Activated CD8-positive, alpha-beta T cell treated with anti-CD3 and anti-CD28 coated beads, Interleukin-2, amount 10 ng/mL, durations not matched to agents 7 days and 5 days (primary cell): Measurements from ENCODE around the gene GPD1. TPM values are rescaled to one million over a fixed set of nuclear protein-coding genes. Genes with fewer than 3 reads are reported as not detected.

Source experiments
- ATAC-seq: fragments of 150-1000 bp; cut with Tn5 transposase; one replicate; pipeline ENCODE4 v1.10.0; 2021; ENCODE audit warnings: moderate library complexity
- CTCF ChIA-PET: fragments of 350-600 bp; sonication (Branson Sonifier 250); formaldehyde crosslinking; loops from one replicate; lab custom pipeline; 2021; ENCODE audit warnings: antibody characterized with exemption; lab: Charles Lee
- POLR2A ChIA-PET: fragments of 350-600 bp; sonication (Branson Sonifier 250); formaldehyde crosslinking; loops from one replicate; lab custom pipeline; 2021; ENCODE audit warnings: antibody characterized with exemption; lab: Charles Lee
- DNase-seq: peaks from one replicate; pipeline ENCODE4 v3.0.0-alpha.2; 2020
- H3K27ac Mint-ChIP-seq: one replicate; pipeline ENCODE4 v1.8.0; 2021; ENCODE audit warnings: mild to moderate bottlenecking, mixed read lengths
- H3K27me3 Mint-ChIP-seq: one replicate; pipeline ENCODE4 v1.8.0; 2021; ENCODE audit warnings: low read depth, mixed read lengths
- H3K36me3 Mint-ChIP-seq: one replicate; pipeline ENCODE4 v1.8.0; 2021; ENCODE audit warnings: low read depth, mixed read lengths
- H3K4me1 Mint-ChIP-seq: one replicate; pipeline ENCODE4 v1.8.0; 2021; ENCODE audit warnings: low read depth, mixed read lengths
- H3K4me3 Mint-ChIP-seq: one replicate; pipeline ENCODE4 v1.8.0; 2021; ENCODE audit warnings: mild to moderate bottlenecking, mixed read lengths
- H3K9me3 Mint-ChIP-seq: one replicate; pipeline ENCODE4 v1.8.0; 2022; ENCODE audit warnings: mixed read lengths; ENCODE audit not compliant: insufficient read depth
- total RNA-seq, 2 experiments: library from RNA; stranded (reverse); gene quantifications; one replicate each; pipeline ENCODE4 v1.2.3, GENCODE V29; 2021

The GPD1 gene
- total RNA-seq, 2 experiments from 2014 or later: 0.23 to 0.82 TPM

DNA sequence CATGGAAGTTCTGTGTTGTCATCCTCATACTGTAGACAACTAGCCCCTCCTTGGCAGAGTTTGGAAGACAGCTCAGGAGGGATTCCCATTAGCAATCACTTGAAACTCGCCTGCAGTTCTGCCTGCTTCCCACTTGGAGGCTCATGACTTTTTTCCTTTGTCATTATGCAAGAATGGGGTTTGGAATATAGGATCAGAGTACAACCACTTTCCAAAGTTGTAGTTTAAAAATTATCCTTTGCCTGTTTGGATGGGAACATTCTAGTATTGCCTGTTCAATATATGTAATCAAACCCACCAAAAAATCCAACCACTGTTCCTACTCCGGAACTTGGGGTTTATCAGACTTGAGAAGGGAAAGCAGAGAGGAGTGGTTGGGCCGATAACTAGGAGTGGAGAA is 2.1 kb upstream of the GPD1 start:
- POLR2A ChIA-PET: no interaction called here
- H3K36me3 Mint-ChIP-seq: peaks cover 39% of the 10 kb centered on the region

DNA sequence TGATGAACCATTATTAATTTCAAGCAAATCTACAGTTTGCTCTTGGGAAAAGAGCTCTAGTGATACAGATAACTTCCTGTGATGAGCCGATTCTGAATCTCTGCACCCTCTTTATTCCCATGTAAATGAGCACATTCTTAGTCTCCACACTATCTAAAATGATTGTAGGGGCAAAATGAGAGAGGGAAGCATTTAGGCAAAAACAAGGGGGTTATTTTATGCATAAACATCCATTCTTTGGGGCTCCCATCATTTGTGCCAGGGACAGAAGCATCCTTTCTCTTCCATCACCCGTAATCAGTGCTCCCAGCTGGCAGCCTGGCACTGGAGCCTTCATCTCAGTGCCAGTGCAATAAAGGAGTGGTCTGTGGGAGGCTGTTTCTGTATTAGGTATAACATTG is 1.7 kb upstream of the GPD1 start:
- no peaks in the 10 kb centered on the region for H3K9me3 Mint-ChIP-seq
- POLR2A ChIA-PET: no interaction called here
- H3K27ac Mint-ChIP-seq: no peak overlapping the region
- H3K36me3 Mint-ChIP-seq: peaks cover 35% of the 10 kb centered on the region
- no peak for ATAC-seq
- no peaks in the 10 kb centered on the region for H3K27me3 Mint-ChIP-seq
- CTCF ChIA-PET: interaction anchor here (0.8 to 4.5 kb wide), 4 partner anchors 9 to 73 kb away, joined by 5 to 42 read pairs (median 7); partner anchors contain the start of gene COX14
- no peaks in the 10 kb centered on the region for H3K4me1 Mint-ChIP-seq
- DNase-seq: no peak
- H3K4me3 Mint-ChIP-seq: no peak overlapping the region

More for the DNA sequence above, 2.1 kb upstream of the GPD1 start:
- Mint-ChIP-seq H3K4me3 (no peak overlapping the region), H3K27ac (no peak overlapping the region), H3K4me1 (no peaks in the 10 kb centered on the region), H3K9me3 (no peaks in the 10 kb centered on the region), H3K27me3 (no peaks in the 10 kb centered on the region)
- DNase-seq: no peak
- ATAC-seq: no peak
- CTCF ChIA-PET: interaction anchor here (0.8 to 4.5 kb wide), 2 partner anchors 10 to 31 kb away, joined by 5 to 42 read pairs; partner anchors contain the start of gene COX14

DNA sequence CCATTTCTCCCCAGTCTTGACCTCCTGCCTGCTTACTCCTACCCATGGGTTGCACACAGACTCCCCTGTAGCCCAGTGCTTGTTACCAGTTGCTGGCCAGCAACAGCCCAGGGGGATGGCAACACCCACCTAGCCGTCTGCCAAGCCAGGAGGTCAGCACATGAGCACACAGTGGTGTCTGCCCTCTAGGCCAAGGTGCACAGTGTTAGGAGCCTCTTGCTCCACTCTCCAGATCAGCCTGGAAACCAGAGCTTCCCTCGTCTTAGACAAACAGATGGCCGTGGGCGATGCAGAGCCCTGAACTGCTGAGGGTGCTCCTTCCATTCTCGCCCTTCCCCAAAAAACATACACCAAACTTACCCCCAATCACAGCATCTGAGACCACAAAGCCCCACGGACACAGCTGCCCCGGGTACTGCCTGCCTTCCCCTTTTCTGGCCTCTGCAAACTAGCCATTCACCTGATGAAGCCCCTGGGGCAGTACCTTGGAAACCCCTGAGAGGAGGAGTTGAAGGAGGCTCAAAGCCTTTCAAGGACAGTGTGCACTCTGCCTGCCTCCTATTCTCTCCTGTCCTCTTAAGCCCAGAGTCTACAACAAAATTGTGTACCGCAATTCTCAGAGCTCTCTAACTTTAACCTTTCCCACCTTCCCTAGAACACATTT is 1.0 kb upstream of the GPD1 start:
- Mint-ChIP-seq H3K9me3 (no peaks in the 10 kb centered on the region), H3K27me3 (no peaks in the 10 kb centered on the region), H3K36me3 (peaks cover 35% of the 10 kb centered on the region), H3K27ac (no peak overlapping the region), H3K4me1 (no peaks in the 10 kb centered on the region), H3K4me3 (no peak overlapping the region)
- DNase-seq (no peak), ATAC-seq (no peak)
- POLR2A ChIA-PET: interaction anchor here (1.4 kb wide), 1 partner anchor 9 kb away, joined by 6 read pairs; the partner anchor contains the start of gene COX14
- CTCF ChIA-PET: interaction anchor here (0.7 to 4.5 kb wide), 6 partner anchors 8 to 136 kb away, joined by 3 to 42 read pairs (median 5); partner anchors contain the start of genes COX14 and SMARCD1

DNA sequence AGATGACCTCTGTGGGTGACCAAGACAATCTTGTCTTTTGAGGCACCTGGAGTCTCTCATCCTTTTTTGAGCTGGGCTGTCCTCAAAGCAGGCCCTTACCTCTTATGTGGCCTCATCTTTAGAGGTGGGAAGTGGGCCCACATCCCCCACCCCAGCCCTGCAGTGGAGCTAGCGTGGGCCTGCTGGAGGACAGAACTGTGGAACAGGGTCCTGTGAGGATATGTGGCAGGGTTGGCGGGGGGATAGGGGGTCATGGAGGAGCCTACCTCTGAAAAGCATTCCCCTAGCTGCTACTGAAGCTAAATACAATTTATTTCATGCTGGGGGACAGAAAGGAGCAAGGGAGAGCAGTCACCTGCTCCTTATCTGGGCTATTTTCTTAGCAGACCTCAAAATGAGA is 457 bp upstream of the GPD1 start:
- Mint-ChIP-seq H3K9me3 (no peaks in the 10 kb centered on the region), H3K27me3 (no peaks in the 10 kb centered on the region), H3K4me1 (no peaks in the 10 kb centered on the region), H3K4me3 (no peak overlapping the region), H3K27ac (no peak overlapping the region), H3K36me3 (peaks cover 29% of the 10 kb centered on the region)
- DNase-seq (no peak), ATAC-seq (no peak)
- CTCF ChIA-PET: interaction anchor here (0.7 to 4.5 kb wide), 7 partner anchors 8 to 136 kb away, joined by 3 to 42 read pairs (median 4); partner anchors contain the start of genes COX14 and SMARCD1
- POLR2A ChIA-PET: interaction anchor here (0.7 to 1.4 kb wide), 3 partner anchors 9 to 23 kb away, joined by 3 to 6 read pairs (median 3); partner anchors contain the start of gene COX14

DNA sequence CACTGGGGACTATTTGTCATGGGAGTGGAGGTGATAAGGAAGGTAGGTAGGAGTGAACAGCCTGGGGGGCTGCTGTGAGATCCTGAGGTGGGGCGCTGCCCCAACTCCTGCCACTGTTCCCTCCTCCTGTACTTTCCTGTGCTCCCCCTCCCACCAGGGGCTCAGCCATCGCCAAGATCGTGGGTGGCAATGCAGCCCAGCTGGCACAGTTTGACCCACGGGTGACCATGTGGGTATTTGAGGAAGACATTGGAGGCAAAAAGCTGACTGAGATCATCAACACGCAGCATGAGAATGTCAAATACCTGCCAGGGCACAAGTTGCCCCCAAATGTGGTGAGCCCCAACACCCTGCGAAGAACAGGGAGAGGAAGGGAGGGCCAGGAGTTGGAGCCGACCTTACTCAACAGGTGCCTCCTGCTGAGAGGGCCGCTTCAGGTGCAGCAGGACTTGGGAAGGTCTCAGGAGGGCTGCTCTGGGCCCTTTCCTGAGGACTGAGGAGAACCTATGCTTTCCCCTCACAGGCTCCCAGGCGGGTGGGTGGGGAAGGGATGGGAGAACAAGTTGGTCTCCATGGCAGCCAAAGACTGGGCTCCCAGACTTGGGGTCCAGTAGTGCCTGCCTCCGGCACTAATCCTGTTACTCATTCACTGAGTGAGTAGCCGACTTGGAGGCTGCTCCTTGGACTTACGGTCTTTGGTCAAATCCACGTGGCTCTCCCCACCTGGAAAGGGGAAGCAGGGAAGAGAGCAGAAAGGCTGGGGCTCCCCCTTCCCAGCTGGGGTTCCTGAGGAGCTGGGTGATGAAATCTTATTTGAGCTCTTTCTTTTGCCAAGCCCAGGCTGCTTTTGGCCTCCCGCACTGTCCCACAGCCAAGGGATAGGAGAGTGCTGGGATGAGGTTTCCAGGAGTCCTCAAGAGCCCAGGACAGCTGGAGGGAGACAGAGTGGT is 884 bp downstream of the GPD1 start:
- ATAC-seq: no peak
- H3K9me3 Mint-ChIP-seq: no peaks in the 10 kb centered on the region
- DNase-seq: no peak
- H3K27ac Mint-ChIP-seq: no peak overlapping the region
- CTCF ChIA-PET: interaction anchor here (1.0 to 4.5 kb wide), 5 partner anchors 6 to 71 kb away, joined by 3 to 42 read pairs (median 4); partner anchors contain the start of gene COX14
- H3K27me3 Mint-ChIP-seq: no peaks in the 10 kb centered on the region
- H3K4me1 Mint-ChIP-seq: no peaks in the 10 kb centered on the region
- peaks cover 16% of the 10 kb centered on the region for H3K36me3 Mint-ChIP-seq
- no peak overlapping the region for H3K4me3 Mint-ChIP-seq
- POLR2A ChIA-PET: interaction anchor here (0.8 kb wide), 1 partner anchor 21 kb away, joined by 3 read pairs; no protein-coding TSS in a partner anchor

DNA sequence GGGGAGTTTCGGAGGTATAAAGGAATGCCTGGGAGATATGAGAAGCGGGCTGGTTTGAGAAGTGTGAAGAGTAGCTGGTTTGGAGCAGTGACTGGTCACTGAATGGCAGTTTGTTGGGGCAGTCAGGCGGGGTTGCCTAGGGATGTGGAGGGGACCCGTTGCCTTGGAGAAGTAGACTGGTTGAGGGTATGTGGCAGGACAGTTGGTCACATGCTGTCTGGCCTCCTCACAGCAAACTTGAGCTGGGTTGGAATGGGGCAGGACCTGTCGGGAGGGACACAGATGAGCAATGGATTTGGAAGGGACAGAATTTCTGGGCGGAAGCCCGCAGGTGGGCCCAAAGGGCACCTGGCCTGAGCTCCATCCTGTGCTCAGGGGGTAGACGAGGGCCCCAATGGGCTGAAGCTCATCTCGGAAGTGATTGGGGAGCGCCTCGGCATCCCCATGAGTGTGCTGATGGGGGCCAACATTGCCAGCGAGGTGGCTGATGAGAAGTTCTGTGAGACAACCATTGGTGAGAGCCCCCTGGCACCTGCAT is 2.2 kb downstream of the GPD1 start:
- no peak overlapping the region for H3K4me3 Mint-ChIP-seq
- CTCF ChIA-PET: interaction anchor here (0.7 kb wide), 1 partner anchor 31 kb away, joined by 3 read pairs; no protein-coding TSS in a partner anchor

DNA sequence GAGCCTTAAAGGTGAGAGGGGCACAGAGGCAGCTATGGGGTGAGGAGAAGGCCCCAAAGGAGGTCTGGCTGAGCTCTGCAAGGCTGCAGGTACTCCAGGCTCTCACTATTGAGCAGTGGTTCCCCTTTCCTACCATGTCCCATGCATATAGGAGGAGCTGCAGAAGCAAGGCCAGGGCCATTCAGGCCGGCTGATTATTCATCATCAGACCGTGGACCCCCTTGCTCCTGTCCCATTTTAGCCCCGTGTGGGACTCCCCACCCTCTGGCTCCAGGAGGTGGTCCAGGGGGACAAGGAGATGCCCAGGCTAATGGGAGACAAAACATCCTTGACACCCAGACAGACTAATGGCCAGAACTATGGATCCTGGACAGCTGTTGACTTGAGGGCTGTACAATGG is 3.1 kb downstream of the GPD1 start:
- ChIA-PET POLR2A (no interaction called here), CTCF (interaction anchor here (1.2 kb wide), 1 partner anchor 140 kb away, joined by 3 read pairs; no protein-coding TSS in a partner anchor)
- Mint-ChIP-seq H3K27me3 (no peaks in the 10 kb centered on the region), H3K4me1 (peaks cover 14% of the 10 kb centered on the region), H3K27ac (no peak overlapping the region), H3K36me3 (peaks cover under 1% of the 10 kb centered on the region), H3K4me3 (no peak overlapping the region), H3K9me3 (no peaks in the 10 kb centered on the region)
- DNase-seq (no peak), ATAC-seq (no peak)

More for the DNA sequence above, 2.2 kb downstream of the GPD1 start:
- peaks cover 9% of the 10 kb centered on the region for H3K4me1 Mint-ChIP-seq
- POLR2A ChIA-PET: interaction anchor here (0.5 kb wide), 1 partner anchor 46 kb away, joined by 3 read pairs; no protein-coding TSS in a partner anchor
- no peak overlapping the region for H3K27ac Mint-ChIP-seq
- peaks cover 7% of the 10 kb centered on the region for H3K36me3 Mint-ChIP-seq
- no peaks in the 10 kb centered on the region for H3K27me3 Mint-ChIP-seq
- ATAC-seq: no peak
- H3K9me3 Mint-ChIP-seq: no peaks in the 10 kb centered on the region
- no peak for DNase-seq

DNA sequence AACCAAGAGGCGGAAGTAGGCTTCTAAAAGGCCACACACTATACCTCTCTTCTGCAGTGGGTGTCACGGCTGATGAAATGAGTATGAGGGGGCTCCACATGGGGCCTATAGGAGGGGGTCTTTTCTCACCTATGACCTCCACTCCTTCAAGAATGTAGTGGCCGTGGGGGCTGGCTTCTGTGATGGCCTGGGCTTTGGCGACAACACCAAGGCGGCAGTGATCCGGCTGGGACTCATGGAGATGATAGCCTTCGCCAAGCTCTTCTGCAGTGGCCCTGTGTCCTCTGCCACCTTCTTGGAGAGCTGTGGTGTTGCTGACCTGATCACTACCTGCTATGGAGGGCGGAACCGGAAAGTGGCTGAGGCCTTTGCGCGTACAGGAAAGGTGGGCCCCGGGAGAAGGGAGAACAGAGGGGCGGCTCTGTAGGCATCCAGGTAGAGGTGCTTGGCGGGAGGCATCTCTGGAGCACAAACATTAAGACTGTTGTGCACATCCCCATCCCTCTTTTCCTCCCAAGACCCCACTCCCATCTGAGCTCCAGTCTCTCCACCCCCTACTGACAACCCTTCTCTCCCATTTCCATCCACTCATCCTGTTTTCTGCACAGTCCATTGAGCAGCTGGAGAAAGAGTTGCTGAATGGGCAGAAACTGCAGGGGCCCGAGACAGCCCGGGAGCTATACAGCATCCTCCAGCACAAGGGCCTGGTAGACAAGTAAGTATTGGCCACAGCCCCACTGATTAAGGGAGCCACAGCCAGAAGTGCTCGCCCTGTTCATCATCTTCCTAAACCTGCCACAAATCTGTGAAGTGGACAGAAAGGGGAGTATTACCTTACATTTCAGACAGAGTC is 3.8 kb downstream of the GPD1 start:
- POLR2A ChIA-PET: interaction anchor here (0.5 kb wide), 1 partner anchor 113 kb away, joined by 3 read pairs; no protein-coding TSS in a partner anchor
- peaks cover 3% of the 10 kb centered on the region for H3K36me3 Mint-ChIP-seq
- H3K4me3 Mint-ChIP-seq: no peak overlapping the region
- ATAC-seq (no peak), DNase-seq (no peak)
- no peaks in the 10 kb centered on the region for H3K27me3 Mint-ChIP-seq
- peaks cover 14% of the 10 kb centered on the region for H3K4me1 Mint-ChIP-seq
- H3K9me3 Mint-ChIP-seq: no peaks in the 10 kb centered on the region
- CTCF ChIA-PET: interaction anchor here (0.6 to 7.0 kb wide), 7 partner anchors 19 to 140 kb away, joined by 3 to 141 read pairs (median 3); no protein-coding TSS in a partner anchor
- H3K27ac Mint-ChIP-seq: no peak overlapping the region

DNA sequence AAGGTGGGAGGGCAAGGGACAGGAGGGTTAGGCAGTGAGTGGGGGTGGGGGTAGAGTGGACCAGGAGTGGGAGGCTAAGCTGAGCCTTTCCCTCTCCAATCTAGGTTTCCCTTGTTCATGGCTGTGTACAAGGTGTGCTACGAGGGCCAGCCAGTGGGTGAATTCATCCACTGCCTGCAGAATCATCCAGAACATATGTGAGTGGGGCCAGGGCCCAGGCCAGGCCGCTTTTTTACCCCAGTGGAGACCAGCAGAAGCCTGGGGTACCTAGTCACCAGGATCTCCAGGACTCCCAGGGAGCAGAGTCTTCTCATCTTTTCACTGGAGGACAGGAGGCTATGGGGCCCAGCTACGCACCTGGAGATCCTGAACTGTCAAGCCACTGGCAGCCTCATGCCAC is 5.5 kb downstream of the GPD1 start:
- ChIA-PET CTCF (interaction anchor here (1.9 to 7.0 kb wide), 7 partner anchors 16 to 140 kb away, joined by 6 to 144 read pairs (median 49); partner anchors contain the start of genes CERS5 and SMARCD1), POLR2A (no interaction called here)
- peaks cover 25% of the 10 kb centered on the region for H3K4me1 Mint-ChIP-seq
- H3K4me3 Mint-ChIP-seq: no peak overlapping the region
- H3K27ac Mint-ChIP-seq: no peak overlapping the region
- ATAC-seq (no peak), DNase-seq (no peak)
- peaks cover 6% of the 10 kb centered on the region for H3K36me3 Mint-ChIP-seq
- no peaks in the 10 kb centered on the region for H3K27me3 Mint-ChIP-seq
- no peaks in the 10 kb centered on the region for H3K9me3 Mint-ChIP-seq

DNA sequence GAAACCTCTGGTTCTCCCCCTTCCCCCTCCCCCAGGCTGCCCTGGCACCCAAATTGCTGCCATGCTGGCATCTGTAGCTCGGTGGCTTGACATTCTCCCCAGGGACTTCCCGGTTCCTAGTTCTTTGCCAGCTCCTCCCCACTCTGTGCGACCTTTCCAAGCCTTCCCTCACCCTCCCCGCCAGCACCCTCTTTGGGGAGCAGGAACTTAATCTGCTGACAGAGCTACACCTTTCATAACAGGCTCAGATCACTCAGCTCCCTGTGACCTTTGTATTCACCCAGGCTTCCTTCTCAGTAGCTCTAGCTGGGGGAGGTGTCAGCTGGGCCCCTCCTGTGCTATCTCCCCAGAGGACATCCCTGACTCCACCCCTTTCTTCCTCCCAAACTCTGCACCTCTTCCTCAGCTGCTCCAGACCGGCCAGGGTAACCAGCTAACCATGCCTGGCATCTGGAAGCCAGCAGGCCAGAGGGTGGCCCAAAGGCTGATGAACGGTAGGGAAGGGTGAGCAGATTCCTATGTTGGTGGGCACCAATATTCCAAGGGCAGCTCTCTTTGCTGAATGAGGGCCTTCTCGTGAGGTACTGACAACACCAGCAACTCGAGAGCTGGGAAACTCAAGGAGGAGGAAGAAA is 6.4 kb downstream of the GPD1 start:
- ChIA-PET POLR2A (interaction anchor here (0.8 to 4.0 kb wide), 7 partner anchors 12 to 102 kb away, joined by 3 to 44 read pairs (median 12); partner anchors contain the start of genes CERS5, RACGAP1 and SMARCD1), CTCF (interaction anchor here (0.7 to 7.0 kb wide), 34 partner anchors 8 to 333 kb away, joined by 3 to 144 read pairs (median 9); partner anchors contain the start of genes CERS5, FAM186A, GPD1 and LIMA1)
- DNase-seq: no peak
- Mint-ChIP-seq H3K4me1 (peaks cover 28% of the 10 kb centered on the region), H3K27ac (peak overlapping the region; percentile 73), H3K27me3 (no peaks in the 10 kb centered on the region), H3K9me3 (no peaks in the 10 kb centered on the region), H3K36me3 (peaks cover 9% of the 10 kb centered on the region), H3K4me3 (no peak overlapping the region)
- no peak for ATAC-seq
